Smooth muscle cell (in vitro differentiated cells): ENCODE measurements around the gene THOC6. TPM values are rescaled to one million over a fixed set of nuclear protein-coding genes. Genes with fewer than 3 reads are reported as not detected.
A peak's percentile ranks its signal among the peaks of the same experiment; 100 is the strongest.

ENCODE experiments used
- DNase-seq: peaks from one replicate; lab custom pipeline; 2025; ENCODE audit not compliant: unreplicated experiment; lab: John Stamatoyannopoulos, UW
- H2AFZ ChIP-seq: fragments of 200-600 bp; sonication (generic); 2 replicates; pipeline ENCODE4 v1.6.0; 2016; ENCODE audit warnings: antibody characterized with exemption, low read depth, mild to moderate bottlenecking
- H3F3A ChIP-seq: fragments of 200-600 bp; sonication (generic); 2 replicates; pipeline ENCODE4 v1.6.0; 2017; ENCODE audit warnings: antibody characterized with exemption, low read depth
- H3K27ac ChIP-seq: fragments of 200-600 bp; sonication (generic); 2 replicates; pipeline ENCODE4 v1.5.1; 2016; ENCODE audit warnings: low read depth, mild to moderate bottlenecking
- H3K27me3 ChIP-seq: fragments of 200-600 bp; sonication (generic); 2 replicates; pipeline ENCODE4 v1.6.1; 2016; ENCODE audit warnings: low read depth, mild to moderate bottlenecking
- H3K36me3 ChIP-seq: fragments of 200-600 bp; sonication (generic); 2 replicates; pipeline ENCODE4 v1.5.1; 2016; ENCODE audit warnings: low read depth
- H3K4me1 ChIP-seq: fragments of 200-600 bp; sonication (generic); 2 replicates; pipeline ENCODE4 v1.5.1; 2016; ENCODE audit warnings: low read depth
- H3K4me2 ChIP-seq: fragments of 200-600 bp; sonication (generic); 2 replicates; pipeline ENCODE4 v1.6.0; 2016; ENCODE audit warnings: mild to moderate bottlenecking
- H3K4me3 ChIP-seq: fragments of 200-600 bp; sonication (generic); 2 replicates; pipeline ENCODE4 v1.5.1; 2016; ENCODE audit warnings: mild to moderate bottlenecking
- H3K79me2 ChIP-seq: fragments of 200-600 bp; sonication (generic); 2 replicates; pipeline ENCODE4 v1.6.0; 2016; ENCODE audit warnings: low read depth, mild to moderate bottlenecking
- H3K9ac ChIP-seq: fragments of 200-600 bp; sonication (generic); 2 replicates; pipeline ENCODE4 v1.6.0; 2016; ENCODE audit warnings: low read depth
- H3K9me3 ChIP-seq: fragments of 200-600 bp; sonication (generic); replicated peaks from 2 replicates; pipeline ENCODE4 v1.5.1; 2016; ENCODE audit warnings: low read depth
- H4K20me1 ChIP-seq: fragments of 200-600 bp; sonication (generic); 2 replicates; pipeline ENCODE4 v1.6.0; 2016; ENCODE audit warnings: low read depth
- WGBS: methylation state at CpG from one replicate; pipeline ENCODE4 v1.1.7; 2016; ENCODE audit warnings: low lambda C conversion rate; 5-methylcytosine and 5-hydroxymethylcytosine counted together
- polyA plus RNA-seq: library from polyadenylated mRNA; unstranded; fragments of >200 nt; fragmentation: Nextera tagmentation; extraction: Ambion mirVana; gene quantifications from 2 replicates; pipeline ENCODE4 v1.2.1, GENCODE V29; 2016
- total RNA-seq: library from RNA; depleted of rRNA; stranded (reverse); fragments of >200 nt; gene quantifications from 2 replicates; pipeline ENCODE4 v1.2.3, GENCODE V29; 2014
- TF ChIP-seq, protein P1 (sequence below): fragments of 200-600 bp; sonication (generic); IDR thresholded peaks from 2 replicates; pipeline ENCODE4 v1.5.1; 2017; ENCODE audit warnings: borderline replicate concordance, mild to moderate bottlenecking, antibody characterized with exemption; ENCODE audit not compliant: insufficient read depth, poor library complexity, severe bottlenecking

Gene THOC6
- total and polyA plus RNA-seq, 2 experiments from 2014 or later, result 28.9 to 59.4 TPM

DNA sequence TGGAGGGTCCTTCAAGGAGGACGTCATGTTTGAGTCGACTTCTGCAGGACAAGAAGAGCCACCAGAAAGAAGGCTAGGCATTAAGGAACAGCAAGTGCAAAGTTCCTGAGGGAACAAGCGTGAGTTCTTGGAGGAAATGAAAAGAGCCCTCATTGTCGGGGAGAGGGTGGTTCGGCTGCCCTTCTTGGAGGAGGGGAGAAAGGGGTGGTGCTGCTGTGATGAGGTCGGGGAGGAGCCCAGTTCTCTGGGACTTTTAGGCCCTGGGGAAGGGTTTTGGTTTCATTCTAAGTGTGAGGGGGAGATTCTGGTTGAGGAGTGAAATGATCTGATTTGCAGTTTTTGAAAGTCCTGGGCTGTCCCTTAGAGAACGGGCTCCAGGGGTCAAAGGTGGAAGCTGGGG lies 8.8 kb downstream of the THOC6 start:
- TF ChIP-seq, protein P1, sequence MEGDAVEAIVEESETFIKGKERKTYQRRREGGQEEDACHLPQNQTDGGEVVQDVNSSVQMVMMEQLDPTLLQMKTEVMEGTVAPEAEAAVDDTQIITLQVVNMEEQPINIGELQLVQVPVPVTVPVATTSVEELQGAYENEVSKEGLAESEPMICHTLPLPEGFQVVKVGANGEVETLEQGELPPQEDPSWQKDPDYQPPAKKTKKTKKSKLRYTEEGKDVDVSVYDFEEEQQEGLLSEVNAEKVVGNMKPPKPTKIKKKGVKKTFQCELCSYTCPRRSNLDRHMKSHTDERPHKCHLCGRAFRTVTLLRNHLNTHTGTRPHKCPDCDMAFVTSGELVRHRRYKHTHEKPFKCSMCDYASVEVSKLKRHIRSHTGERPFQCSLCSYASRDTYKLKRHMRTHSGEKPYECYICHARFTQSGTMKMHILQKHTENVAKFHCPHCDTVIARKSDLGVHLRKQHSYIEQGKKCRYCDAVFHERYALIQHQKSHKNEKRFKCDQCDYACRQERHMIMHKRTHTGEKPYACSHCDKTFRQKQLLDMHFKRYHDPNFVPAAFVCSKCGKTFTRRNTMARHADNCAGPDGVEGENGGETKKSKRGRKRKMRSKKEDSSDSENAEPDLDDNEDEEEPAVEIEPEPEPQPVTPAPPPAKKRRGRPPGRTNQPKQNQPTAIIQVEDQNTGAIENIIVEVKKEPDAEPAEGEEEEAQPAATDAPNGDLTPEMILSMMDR, result no peak
- Histone ChIP-seq H3K27ac (no peak overlapping the region), H3K4me3 (no peak overlapping the region), H3K4me1 (peaks cover 8% of the 10 kb centered on the region), H3K27me3 (peaks cover 63% of the 10 kb centered on the region), H3K36me3 (no peaks in the 10 kb centered on the region), H3K9ac (no peak overlapping the region), H3K9me3 (no peaks in the 10 kb centered on the region), H3F3A (no peaks in the 10 kb centered on the region), H2AFZ (no peak overlapping the region), H3K79me2 (no peaks in the 10 kb centered on the region), H3K4me2 (no peak overlapping the region), H4K20me1 (peaks cover 28% of the 10 kb centered on the region)
- WGBS, result 74% methylated on average over 7 of the region's 7 CpGs
- DNase-seq, result no peak

DNA sequence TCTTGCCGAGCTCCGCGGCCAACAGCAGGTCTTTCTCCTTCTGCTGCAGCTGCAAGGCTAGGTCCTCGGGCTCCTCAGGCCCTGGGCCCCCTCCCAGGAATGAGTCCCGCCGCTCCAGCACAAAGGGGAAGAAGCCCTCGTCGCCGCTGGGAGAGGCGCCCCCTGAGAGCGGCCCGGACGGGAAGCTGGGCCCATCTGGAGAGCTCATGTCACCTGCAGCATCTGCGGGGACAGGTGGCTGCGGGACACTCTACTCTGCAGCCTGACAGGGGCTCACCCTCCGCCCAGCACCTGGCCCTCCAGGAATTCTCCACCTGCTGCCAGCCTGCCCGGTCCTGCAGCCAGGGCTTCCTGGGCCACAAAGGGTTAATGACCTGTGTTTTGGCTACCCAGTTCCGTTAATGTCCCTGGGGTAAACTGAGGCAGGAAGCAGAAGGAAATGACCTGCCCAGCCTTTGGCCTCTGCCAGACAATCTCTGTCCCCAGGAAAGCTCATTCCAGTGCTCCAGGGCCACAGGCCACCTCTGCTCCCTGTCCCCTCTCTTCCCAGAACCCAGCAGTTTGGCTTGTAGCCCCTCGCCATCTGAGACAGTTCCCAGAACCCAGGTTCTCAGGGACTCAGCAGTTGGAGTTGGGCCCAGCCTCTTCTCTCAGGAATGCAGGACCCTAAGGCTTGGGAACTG lies 11.6 kb downstream of the THOC6 start:
- H3K27me3 ChIP-seq, result peaks cover 72% of the 10 kb centered on the region
- H3K4me1 ChIP-seq, result peaks cover 4% of the 10 kb centered on the region
- TF ChIP-seq, protein P1, result no peak
- H3K79me2 ChIP-seq, result no peaks in the 10 kb centered on the region
- WGBS, result 75% methylated on average over 19 of the region's 19 CpGs
- H3K9me3 ChIP-seq, result no peaks in the 10 kb centered on the region
- no peak overlapping the region for H2AFZ ChIP-seq
- H3K27ac ChIP-seq, result no peak overlapping the region
- no peak overlapping the region for H3K9ac ChIP-seq
- H4K20me1 ChIP-seq, result peaks cover under 1% of the 10 kb centered on the region
- no peak for DNase-seq
- H3K4me3 ChIP-seq, result no peak overlapping the region
- H3K4me2 ChIP-seq, result peak overlapping the region; percentile 70
- H3K36me3 ChIP-seq, result no peaks in the 10 kb centered on the region
- H3F3A ChIP-seq, result no peaks in the 10 kb centered on the region

DNA sequence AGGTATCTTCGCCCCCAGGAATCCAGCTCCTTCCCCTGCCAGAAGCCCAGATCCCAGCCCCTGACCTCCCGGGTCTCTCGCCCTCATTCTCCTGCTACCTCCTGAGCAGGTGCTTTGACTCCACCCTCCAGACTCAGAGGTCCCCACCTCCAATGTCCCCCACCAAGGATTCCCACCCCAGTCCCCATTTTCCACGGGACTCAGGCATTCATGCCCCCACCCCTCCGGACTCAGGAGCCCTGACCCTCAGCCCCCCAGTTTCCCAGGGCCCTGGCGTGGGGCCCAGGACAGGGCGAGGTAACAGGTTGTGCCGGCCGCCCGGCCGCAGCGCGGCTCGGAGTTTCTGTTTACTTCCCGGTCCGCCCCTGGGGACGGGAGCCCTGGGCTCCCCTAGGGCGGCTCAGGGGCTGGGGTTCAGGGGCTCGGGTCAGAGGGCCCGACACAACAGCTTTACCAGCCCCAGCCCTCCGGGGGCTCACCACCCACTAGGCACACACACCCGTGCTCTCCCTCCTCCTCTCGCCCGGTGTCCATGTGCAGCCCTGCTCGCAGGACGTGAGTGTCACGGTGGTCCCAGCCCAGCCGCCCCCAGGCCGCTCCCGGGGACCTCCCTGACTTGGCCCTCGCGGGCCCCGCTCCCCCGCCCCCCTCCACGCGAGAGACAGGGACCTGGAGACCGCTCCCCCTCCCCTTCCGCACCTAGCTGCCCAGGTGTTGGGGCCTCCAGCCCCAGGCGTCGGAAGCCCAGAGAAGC lies 12.3 kb downstream of the THOC6 start:
- H3K27me3 ChIP-seq, result peaks cover 68% of the 10 kb centered on the region
- H3K36me3 ChIP-seq, result no peaks in the 10 kb centered on the region
- no peak overlapping the region for H3K27ac ChIP-seq
- 12% methylated on average over 14 of the region's 40 CpGs for WGBS
- no peak overlapping the region for H2AFZ ChIP-seq
- H3K4me1 ChIP-seq, result peaks cover 4% of the 10 kb centered on the region
- H3K4me2 ChIP-seq, result peak overlapping the region; percentile 70
- no peaks in the 10 kb centered on the region for H3F3A ChIP-seq
- H3K9ac ChIP-seq, result no peak overlapping the region
- TF ChIP-seq, protein P1, result no peak
- no peaks in the 10 kb centered on the region for H3K9me3 ChIP-seq
- H3K4me3 ChIP-seq, result peak overlapping the region; percentile 41
- DNase-seq, result no peak
- no peaks in the 10 kb centered on the region for H4K20me1 ChIP-seq
- no peaks in the 10 kb centered on the region for H3K79me2 ChIP-seq
